Activated CD8-positive, alpha-beta memory T cell treated with anti-CD3 and anti-CD28 coated beads, Interleukin-2, amount 10 ng/mL, durations not matched to agents 7 days and 5 days (primary cell): ENCODE data around the gene FGFRL1. TPM values are rescaled to one million over a fixed set of nuclear protein-coding genes. Genes with fewer than 3 reads are reported as not detected.
"Not testable (repeated sequence)": the region's sequence is repeated elsewhere in the genome, so short reads cannot be mapped to it uniquely, and the experiment has no call there.

Experiments
- ATAC-seq: fragments of 150-1000 bp; cut with Tn5 transposase; one replicate; pipeline ENCODE4 v1.10.0; 2021; ENCODE audit warnings: moderate library complexity
- CTCF ChIA-PET: fragments of 350-600 bp; sonication (Branson Sonifier 250); formaldehyde crosslinking; loops from one replicate; lab custom pipeline; 2021; ENCODE audit warnings: antibody characterized with exemption; lab: Charles Lee
- DNase-seq: peaks from one replicate; pipeline ENCODE4 v3.0.0-alpha.2; 2020
- H3K27ac Mint-ChIP-seq: one replicate; pipeline ENCODE4 v1.8.0; 2021; ENCODE audit warnings: mild to moderate bottlenecking, mixed read lengths
- H3K27me3 Mint-ChIP-seq: one replicate; pipeline ENCODE4 v1.8.0; 2021; ENCODE audit warnings: mixed read lengths
- H3K36me3 Mint-ChIP-seq: one replicate; pipeline ENCODE4 v1.8.0; 2021; ENCODE audit warnings: mild to moderate bottlenecking, mixed read lengths
- H3K4me1 Mint-ChIP-seq: one replicate; pipeline ENCODE4 v1.8.0; 2021; ENCODE audit warnings: mixed read lengths
- H3K4me3 Mint-ChIP-seq: one replicate; pipeline ENCODE4 v1.8.0; 2021; ENCODE audit warnings: mild to moderate bottlenecking, moderate library complexity, mixed read lengths
- H3K9me3 Mint-ChIP-seq: one replicate; pipeline ENCODE4 v1.8.0; 2022; ENCODE audit warnings: low read depth, mixed read lengths
- total RNA-seq, 2 experiments: library from RNA; stranded (reverse); gene quantifications; one replicate each; pipeline ENCODE4 v1.2.3, GENCODE V29; 2021

FGFRL1 gene
- total RNA-seq, 2 experiments from 2014 or later = 8.4 to 9.3 TPM

DNA sequence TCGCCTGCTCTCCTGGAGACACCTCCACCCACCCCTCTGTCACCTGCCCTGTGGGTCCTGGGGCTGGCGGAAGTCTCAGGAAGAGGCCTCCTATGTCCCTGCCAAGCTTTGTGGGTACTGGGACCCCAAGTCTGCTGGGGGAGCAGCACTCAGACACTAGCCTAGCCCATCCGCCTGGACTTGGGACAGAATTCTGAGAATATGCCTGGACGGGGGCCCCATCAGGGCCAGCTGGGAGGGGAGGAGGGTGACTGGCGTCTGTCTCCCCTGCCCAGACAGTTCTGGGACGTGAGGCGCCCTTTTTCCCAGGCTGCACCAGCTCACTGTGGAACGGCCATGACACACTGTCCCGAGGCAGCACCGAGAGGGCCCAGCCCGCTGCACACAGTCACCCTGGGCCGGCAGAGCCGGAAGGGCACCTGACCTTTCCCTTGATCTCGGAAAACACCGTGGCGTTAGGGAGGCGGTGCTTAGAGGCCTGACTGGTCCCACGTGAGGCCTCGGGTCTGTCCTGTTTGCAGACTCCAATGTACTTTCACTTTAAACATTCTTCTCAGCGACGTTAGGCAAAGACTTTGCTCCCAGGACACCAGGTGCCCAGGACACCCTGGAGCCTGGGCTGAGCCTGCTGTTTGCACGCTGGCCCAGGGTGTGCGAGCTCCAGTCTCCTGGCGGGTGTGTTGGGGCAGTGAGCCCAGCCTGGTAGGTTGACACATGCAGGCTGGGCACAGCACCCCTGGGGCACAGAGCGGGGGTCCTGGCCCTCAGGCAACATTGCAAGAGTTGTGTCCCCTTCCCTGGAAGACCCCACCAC is 18.9 kb upstream of the FGFRL1 start:
- no peak for ATAC-seq
- Mint-ChIP-seq H3K27me3 (peaks cover 10% of the 10 kb centered on the region), H3K4me3 (no peak overlapping the region), H3K4me1 (peaks cover 8% of the 10 kb centered on the region), H3K9me3 (no peaks in the 10 kb centered on the region), H3K36me3 (no peaks in the 10 kb centered on the region), H3K27ac (no peak overlapping the region)
- DNase-seq = no peak
- CTCF ChIA-PET = no interaction called here

DNA sequence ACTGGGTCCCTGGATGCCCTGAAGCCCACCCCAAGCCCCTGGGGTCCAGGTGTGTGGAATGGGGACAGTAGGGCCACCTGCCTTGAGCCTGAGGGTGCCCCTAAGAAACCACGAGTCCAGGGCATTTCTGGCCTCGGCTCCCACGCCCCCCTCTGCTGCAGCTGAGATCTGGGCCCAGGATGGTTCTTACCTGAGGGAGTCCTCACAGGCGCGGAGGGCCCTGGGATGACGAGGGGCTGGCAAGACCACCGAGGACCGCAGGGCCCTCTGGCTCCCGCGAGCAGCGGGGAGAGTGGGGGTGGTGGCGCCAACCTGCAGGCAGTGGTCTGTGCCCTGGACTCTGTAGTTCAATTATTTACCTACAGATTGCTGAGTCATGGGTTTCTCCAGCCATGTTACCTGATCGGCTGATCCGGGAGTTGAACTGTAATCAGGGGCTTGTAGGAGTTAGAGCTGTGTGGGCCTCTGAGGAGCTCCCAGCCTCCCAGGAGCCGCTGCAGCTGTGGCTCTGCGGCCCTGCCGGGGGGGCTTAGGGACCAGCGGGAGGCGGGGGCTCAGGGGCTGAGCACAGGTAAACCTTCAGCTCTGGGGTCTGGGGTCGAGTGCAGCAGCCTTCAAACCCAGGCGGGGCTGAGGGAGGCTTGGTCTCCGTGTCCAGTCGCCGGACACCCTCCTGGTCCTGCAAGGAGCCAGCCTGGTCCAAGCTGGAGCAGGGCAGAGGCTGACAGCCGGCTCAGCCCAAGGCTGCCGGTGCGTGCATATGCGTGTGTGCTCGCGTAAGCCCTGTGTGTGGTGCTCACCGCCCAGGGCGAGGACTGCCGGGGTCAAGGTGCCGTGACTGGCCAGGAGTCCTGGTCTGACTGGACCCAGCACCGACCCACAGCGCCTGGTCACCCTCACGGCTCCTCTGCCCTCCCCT is 18.1 kb upstream of the FGFRL1 start, which contains the start of gene SLC26A1:
Gene SLC26A1, minus strand, starts transcription at position 294 of the 919 bp plus-strand sequence. CDS start 1,701 bp downstream, outside the sequence.
- peaks cover 1% of the 10 kb centered on the region for H3K4me1 Mint-ChIP-seq
- no peak within 1 kb of the TSS for H3K4me3 Mint-ChIP-seq
- DNase-seq (no peak), ATAC-seq (no peak)
- H3K27me3 Mint-ChIP-seq = peaks cover 17% of the 10 kb centered on the region
- no peaks in the 10 kb centered on the region for H3K36me3 Mint-ChIP-seq
- no peak within 1 kb of the TSS for H3K27ac Mint-ChIP-seq
- H3K9me3 Mint-ChIP-seq = no peaks in the 10 kb centered on the region
- CTCF ChIA-PET = no interaction called here

DNA sequence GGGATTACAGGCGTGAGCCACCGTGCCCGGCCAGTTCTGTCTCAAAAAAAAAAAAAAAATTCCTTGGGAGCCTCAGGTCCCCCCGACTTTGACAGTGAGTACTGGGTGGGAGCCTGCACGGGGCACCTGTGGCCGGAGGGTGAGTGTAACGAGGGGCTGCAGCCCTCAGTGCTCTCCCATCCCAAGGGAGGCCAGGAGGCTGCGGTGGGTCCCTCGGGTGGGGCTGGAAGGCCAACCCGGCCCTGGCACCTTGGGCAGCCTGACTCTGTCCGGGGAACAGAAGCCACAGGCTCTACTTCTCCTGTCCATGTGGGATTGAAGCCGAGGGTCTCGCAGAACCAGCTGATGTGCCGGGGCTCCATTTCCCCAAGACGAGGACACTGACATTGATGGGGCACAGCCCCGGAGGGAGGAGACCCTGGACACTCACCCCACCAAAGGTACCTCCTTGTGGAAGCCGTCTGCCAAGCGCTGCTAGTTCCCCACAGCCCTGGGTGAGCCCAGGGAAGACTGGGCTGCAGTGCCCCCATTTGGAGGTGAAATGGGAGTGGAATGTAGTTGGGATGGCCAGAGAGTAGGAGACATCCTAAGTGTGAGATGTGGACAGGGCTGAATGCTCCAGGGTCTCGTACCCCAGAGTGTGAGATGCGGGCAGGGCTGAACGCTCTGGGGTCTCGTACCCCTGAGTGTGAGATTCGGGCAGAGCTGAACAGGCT is 16.0 kb upstream of the FGFRL1 start:
- Mint-ChIP-seq H3K27me3 (peaks cover 24% of the 10 kb centered on the region), H3K4me3 (no peak overlapping the region), H3K9me3 (no peaks in the 10 kb centered on the region), H3K36me3 (no peaks in the 10 kb centered on the region), H3K4me1 (peaks cover 1% of the 10 kb centered on the region), H3K27ac (no peak overlapping the region)
- ATAC-seq = no peak
- CTCF ChIA-PET = no interaction called here
- no peak for DNase-seq

DNA sequence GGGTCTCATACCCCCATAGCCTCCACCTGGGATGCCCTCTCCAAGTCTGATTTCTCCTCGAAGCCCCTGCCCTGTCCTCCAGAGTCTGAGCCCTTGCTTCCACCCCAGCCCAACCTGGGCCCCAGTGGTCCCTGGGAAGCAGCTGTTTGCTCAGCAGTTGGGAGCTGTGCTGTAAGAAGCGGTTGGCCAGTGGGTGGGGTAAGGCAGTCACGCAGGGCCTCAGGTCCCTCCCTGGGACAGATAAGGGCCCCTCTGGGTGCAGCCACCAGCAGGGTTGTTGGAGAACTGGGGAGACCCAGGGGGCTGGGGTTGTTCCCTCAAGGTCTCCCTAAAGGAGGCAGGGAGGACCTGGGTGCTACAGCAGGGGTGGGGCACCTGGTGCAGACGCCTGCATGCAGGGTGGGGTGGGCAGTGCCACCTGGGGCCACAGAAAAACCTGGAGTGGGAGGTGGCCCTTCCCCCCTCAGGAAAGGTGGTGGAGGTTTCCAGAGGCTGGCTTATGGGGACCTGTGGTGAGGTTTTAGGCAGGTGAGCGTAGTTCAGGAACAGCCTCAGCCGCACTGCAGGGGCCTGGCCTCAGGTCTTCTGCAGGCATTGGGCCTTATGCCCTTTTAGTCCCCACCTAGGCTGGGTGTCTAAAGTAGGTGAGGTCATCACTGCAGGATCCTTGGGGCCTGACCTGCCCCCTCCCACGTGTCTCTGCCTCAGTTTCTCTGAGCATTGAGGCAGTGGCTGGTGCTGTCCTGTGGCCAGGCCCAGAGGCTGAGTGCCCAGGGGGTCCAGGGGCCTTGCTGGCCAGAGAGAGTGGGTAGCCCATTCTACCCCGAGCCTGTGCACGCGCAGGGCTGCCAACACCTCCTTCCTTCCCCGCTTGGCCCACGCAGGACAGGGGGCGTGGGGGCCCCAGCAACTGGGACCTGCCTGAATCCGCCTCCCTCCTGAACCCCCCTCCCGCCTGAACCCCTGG is 15.1 kb upstream of the FGFRL1 start:
- no peak for DNase-seq
- no peak for ATAC-seq
- Mint-ChIP-seq H3K27me3 (peaks cover 26% of the 10 kb centered on the region), H3K27ac (no peak overlapping the region), H3K36me3 (no peaks in the 10 kb centered on the region), H3K4me1 (peaks cover 1% of the 10 kb centered on the region), H3K4me3 (no peak overlapping the region), H3K9me3 (no peaks in the 10 kb centered on the region)
- CTCF ChIA-PET = no interaction called here

DNA sequence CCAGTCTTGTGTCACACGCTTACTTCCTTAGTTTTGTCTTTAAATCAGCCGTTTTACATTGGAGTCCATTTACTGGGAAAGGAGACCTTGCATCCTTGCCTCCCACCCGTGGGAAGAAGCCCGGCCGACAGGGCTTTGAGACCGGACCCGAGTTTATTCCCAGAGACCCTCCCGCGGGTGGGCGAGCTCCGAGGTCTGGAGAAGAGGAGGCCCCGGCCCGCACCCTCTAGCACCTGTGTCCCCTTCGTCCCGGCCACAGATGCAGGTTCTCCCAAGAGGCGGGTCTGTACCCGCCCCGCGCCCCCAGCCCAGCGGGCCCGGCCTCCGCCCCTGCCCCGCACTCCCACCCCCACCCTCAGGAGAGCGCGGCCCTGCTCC is 14.4 kb upstream of the FGFRL1 start:
- Mint-ChIP-seq H3K27me3 (peaks cover 27% of the 10 kb centered on the region), H3K4me3 (no peak overlapping the region), H3K4me1 (peaks cover 1% of the 10 kb centered on the region), H3K27ac (no peak overlapping the region), H3K36me3 (no peaks in the 10 kb centered on the region), H3K9me3 (no peaks in the 10 kb centered on the region)
- ATAC-seq = no peak
- CTCF ChIA-PET = no interaction called here
- DNase-seq = no peak

DNA sequence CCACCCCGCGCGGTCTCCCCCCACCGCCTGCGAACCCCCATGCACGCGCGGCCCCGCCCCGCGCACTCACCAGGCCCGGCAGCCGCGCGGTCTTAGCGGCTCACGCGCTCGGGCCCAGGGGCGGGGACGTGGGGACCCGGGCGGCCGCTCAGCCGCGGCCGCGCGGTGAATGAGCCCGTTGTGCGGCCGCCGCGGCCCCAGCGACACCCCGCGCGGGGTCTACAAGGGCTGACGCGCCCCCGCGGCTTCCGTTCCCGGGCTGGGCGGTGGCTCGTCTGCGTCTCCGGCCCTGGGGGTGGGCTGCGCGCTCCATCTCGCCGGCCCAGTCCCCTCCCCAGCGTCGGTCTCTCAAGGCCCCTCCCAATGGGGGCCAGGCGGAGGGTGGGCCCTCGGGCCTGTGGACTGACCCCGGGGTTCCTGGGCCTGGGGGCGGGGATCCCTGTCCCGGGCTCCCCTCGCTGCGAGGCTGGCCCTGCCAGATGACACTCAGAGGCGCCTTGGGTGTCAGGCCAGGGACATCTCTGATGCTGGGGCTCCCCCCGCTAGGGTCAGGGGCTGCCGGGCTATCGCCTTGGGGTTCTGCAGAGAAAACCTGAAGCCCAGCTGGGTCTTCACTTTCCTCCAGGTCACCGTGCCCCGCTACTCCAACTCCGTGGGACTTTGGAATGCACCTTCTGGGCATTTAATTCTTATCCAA is 13.9 kb upstream of the FGFRL1 start:
- no peaks in the 10 kb centered on the region for H3K36me3 Mint-ChIP-seq
- H3K9me3 Mint-ChIP-seq = no peaks in the 10 kb centered on the region
- CTCF ChIA-PET = no interaction called here
- H3K4me3 Mint-ChIP-seq = no peak overlapping the region
- ATAC-seq (no peak), DNase-seq (no peak)
- peaks cover 1% of the 10 kb centered on the region for H3K4me1 Mint-ChIP-seq
- H3K27me3 Mint-ChIP-seq = peaks cover 30% of the 10 kb centered on the region
- no peak overlapping the region for H3K27ac Mint-ChIP-seq

DNA sequence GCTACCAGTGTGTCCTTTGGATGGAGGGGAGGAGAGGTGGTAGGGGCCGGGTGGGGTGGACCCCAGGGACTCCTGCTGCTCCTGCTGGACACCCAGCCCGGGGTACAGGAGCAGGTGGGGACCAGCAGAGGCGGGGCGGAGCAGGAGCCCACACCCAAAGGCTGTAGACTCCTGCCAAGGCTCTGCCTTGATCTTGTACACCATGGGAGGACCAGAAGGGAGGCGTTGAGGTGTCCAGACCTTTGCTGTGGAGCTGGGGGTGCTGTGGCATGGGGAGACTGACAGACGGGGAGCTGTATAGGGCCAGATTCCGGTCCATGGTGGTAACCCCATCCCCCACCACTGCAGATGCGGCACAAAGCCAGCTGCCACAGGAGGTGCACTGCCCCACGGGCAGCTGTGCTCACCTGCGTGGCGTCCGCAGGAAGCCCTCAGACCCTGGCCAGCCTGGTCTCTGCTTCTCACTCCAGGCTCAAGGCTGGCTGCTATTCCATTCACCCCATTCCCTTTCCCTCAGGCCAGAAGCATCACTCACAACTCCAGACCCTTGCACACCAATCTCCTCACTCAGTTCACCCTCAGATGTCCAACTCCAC is 13.2 kb upstream of the FGFRL1 start:
- peaks cover 1% of the 10 kb centered on the region for H3K4me1 Mint-ChIP-seq
- DNase-seq = no peak
- no peaks in the 10 kb centered on the region for H3K9me3 Mint-ChIP-seq
- CTCF ChIA-PET = no interaction called here
- no peaks in the 10 kb centered on the region for H3K36me3 Mint-ChIP-seq
- H3K27me3 Mint-ChIP-seq = peaks cover 30% of the 10 kb centered on the region
- H3K27ac Mint-ChIP-seq = no peak overlapping the region
- no peak for ATAC-seq
- H3K4me3 Mint-ChIP-seq = no peak overlapping the region

DNA sequence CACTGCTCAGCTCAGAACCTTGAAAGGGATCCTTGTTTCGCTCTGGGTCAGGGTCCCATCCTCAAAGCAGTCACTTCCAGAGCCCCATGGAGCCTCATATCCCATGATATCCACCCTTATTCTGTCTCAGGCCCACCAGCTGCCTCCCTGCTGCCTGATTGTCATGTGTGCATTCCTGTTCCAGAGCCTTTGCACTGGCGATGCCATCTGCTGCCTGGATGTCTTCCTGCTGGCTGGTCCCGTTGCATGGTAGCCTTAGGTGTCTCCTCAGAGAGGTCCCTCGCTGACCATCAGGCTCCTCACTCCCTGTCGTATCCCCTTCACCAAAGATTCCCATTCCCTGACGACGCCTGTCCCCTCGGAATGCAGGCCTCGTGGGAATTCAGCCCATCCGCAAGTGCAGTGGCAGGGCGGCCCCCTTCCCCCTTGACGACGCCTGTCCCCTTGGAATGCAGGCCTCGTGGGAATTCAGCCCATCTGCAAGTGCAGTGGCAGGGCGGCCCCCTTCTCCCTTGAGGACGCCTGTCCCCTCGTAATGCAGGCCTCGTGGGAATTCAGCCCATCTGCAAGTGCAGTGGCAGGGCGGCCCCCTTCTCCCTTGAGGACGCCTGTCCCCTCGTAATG is 12.1 kb upstream of the FGFRL1 start:
- H3K4me3 Mint-ChIP-seq, H3K4me1 Mint-ChIP-seq, DNase-seq, H3K27ac Mint-ChIP-seq, H3K9me3 Mint-ChIP-seq, H3K36me3 Mint-ChIP-seq, ATAC-seq: not testable (repeated sequence)
- CTCF ChIA-PET = interaction anchor here (0.7 kb wide), 1 partner anchor 257 kb away, joined by 3 read pairs; no protein-coding TSS in a partner anchor
- H3K27me3 Mint-ChIP-seq = peaks cover 30% of the 10 kb centered on the region

DNA sequence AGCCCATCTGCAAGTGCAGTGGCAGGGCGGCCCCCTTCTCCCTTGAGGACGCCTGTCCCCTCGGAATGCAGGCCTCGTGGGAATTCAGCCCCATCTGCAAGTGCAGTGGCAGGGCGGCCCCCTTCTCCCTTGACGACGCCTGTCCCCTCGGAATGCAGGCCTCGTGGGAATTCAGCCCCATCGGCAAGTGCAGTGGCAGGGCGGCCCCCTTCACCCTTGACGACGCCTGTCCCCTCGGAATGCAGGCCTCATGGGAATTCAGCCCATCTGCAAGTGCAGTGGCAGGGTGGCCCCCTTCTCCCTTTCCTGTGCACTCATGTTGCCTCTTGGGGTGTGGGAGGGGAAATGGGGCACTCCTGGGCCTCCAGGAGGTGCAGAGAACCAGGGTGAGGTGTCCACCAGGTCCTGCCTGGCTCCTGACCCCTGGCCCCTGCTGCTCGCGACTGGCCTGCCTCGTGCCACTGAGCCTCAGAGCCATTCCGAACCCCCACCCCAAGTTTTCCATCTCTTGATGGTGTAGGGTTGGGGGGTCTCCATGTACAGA is 11.5 kb upstream of the FGFRL1 start:
- H3K36me3 Mint-ChIP-seq = no peaks in the 10 kb centered on the region
- H3K4me3 Mint-ChIP-seq = no peak overlapping the region
- H3K27me3 Mint-ChIP-seq = peaks cover 34% of the 10 kb centered on the region
- CTCF ChIA-PET = no interaction called here
- no peak overlapping the region for H3K27ac Mint-ChIP-seq
- DNase-seq (no peak), ATAC-seq (no peak)
- no peaks in the 10 kb centered on the region for H3K9me3 Mint-ChIP-seq
- H3K4me1 Mint-ChIP-seq = peaks cover 1% of the 10 kb centered on the region

DNA sequence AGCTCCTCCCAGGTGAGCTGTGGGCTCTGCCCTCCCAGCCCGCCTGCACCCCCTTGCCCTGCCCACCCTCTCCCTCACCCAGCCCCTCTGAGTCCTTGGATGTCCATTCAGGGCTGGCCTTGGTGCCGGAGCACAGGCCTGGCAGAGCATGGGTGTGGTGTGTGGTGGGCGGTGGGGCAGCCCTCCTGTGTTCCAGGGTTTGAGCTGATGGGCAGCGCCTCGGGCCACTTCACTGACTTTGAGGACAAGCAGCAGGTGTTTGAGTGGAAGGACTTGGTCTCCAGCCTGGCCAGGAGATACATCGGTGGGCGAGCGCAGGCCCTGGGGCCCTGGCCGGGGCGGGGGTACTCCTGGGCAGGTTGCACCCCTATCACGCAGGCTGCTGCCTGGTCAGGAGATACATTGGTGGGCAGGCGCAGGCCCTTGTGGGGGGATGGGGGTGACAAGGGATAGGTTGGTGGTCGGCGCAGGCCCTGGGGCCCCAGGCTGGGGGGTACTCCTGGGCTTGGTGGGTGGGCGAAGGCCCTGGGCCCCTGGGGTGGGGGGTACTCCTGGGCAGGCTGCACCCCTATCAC is 10.7 kb upstream of the FGFRL1 start:
- peaks cover 37% of the 10 kb centered on the region for H3K27me3 Mint-ChIP-seq
- H3K36me3 Mint-ChIP-seq = no peaks in the 10 kb centered on the region
- no peaks in the 10 kb centered on the region for H3K9me3 Mint-ChIP-seq
- CTCF ChIA-PET = no interaction called here
- ATAC-seq = no peak
- no peak overlapping the region for H3K4me3 Mint-ChIP-seq
- peaks cover 1% of the 10 kb centered on the region for H3K4me1 Mint-ChIP-seq
- DNase-seq = no peak
- no peak overlapping the region for H3K27ac Mint-ChIP-seq

DNA sequence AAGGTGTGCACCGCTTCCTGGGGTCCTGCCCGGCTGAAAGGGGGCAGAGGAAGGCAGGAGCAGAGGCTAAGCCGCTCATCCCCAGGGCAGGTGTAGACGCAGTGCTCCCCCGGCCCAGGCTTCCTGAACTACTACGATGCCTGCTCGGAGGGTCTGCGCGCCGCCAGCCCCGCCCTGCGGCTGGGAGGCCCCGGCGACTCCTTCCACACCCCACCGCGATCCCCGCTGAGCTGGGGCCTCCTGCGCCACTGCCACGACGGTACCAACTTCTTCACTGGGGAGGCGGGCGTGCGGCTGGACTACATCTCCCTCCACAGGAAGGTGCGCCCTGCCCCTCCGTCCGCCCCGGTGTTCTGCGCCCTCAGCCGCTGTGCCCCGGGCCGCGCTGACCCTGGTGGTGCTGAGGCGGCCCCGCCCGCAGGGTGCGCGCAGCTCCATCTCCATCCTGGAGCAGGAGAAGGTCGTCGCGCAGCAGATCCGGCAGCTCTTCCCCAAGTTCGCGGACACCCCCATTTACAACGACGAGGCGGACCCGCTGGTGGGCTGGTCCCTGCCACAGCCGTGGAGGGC is 9.8 kb upstream of the FGFRL1 start:
- H3K27me3 Mint-ChIP-seq = peaks cover 35% of the 10 kb centered on the region
- H3K27ac Mint-ChIP-seq = no peak overlapping the region
- no peaks in the 10 kb centered on the region for H3K36me3 Mint-ChIP-seq
- peaks cover 1% of the 10 kb centered on the region for H3K4me1 Mint-ChIP-seq
- CTCF ChIA-PET = no interaction called here
- ATAC-seq (no peak), DNase-seq (no peak)
- H3K9me3 Mint-ChIP-seq = no peaks in the 10 kb centered on the region
- H3K4me3 Mint-ChIP-seq = no peak overlapping the region
